DMS 273 (cell line): ENCODE data around the gene RNF169.

Experiments used
- DNase-seq: peaks from one replicate; lab custom pipeline; 2025; ENCODE audit not compliant: unreplicated experiment; lab: John Stamatoyannopoulos, UW

Gene RNF169

DNA sequence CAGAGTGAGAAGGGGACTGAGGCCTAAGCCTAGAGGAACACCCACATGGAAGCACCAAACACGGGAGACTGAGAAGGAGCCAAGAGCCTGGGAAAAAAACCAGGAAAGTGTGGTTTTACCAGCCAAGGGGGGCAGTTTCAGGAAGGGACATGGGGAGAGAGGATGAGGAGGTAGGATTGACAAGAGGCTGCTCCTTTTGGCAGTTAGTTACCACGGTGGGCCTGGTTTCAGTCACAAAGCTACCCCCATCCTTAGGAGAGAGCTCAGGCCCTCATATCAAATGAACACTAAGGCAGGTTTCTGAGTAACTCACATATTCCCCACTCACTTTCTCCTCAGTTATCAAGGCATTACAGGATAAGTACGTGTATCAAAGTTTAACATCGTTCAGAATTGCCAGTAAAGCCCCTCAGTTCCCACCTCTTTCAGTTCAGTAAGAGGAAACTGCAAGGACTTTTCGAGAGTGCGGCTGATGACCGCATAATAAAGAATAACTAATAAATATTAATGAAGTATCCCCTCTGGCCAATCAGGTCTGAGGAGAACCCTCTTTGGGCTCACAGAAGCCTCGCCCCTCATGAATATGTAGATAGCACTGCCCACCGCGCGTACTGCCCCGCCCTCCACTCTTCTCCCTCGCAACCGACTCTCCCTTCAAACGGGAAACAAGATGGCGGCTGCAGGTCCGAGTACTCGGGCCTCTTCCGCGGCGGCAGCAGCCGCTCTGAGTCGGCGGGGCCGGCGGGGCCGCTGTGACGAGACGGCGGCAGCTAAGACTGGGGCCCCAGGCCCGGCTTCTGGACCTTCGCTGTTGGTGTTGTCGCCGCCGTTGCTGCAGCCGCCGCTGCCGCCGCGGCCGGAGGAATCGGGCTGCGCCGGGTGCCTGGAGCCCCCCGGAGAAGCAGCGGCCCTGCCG lies at the start of gene RNF169:
Gene RNF169, plus strand, starts transcription at position 639 of the 916 bp plus-strand sequence. Its CDS starts 32 bp downstream, at position 671.
- DNase-seq: peak; percentile 97

GRCh38 chr11:74699615-74700396 lies 48.8 kb upstream of the RNF169 start:
- no peak for DNase-seq

- no peak for DNase-seq
Measured at GRCh38 chr11:74701351-74701750, 47.3 kb upstream of the RNF169 start.

- peak; percentile 78 for DNase-seq
Measured at GRCh38 chr11:74702383-74703007, 46.2 kb upstream of the RNF169 start.

GRCh38 chr11:74703211-74703610 lies 45.4 kb upstream of the RNF169 start:
- no peak for DNase-seq

- DNase-seq: no peak
Measured at GRCh38 chr11:74707182-74707581, 41.5 kb upstream of the RNF169 start.

GRCh38 chr11:74707602-74708510 lies 40.8 kb upstream of the RNF169 start:
- DNase-seq: no peak

DNA sequence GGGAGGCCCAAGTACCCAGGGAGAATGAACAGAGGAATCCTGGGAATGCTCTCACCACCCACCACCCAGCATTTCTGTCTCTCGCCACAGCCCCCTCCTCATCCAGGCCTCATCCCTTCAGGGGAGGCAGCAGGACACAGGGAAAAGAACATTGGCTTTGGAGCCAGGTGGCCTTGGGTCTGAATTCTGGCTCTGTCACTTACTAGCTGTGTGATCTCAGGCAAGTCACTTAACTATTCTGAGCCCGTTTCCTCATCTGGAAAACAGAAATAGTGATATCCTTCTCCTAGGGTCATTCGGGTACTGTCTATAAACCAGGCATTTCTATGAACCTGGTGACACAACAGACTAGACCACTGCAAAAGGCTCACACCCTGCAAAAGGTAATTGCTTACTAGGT lies 39.5 kb upstream of the RNF169 start:
- DNase-seq: no peak

DNA sequence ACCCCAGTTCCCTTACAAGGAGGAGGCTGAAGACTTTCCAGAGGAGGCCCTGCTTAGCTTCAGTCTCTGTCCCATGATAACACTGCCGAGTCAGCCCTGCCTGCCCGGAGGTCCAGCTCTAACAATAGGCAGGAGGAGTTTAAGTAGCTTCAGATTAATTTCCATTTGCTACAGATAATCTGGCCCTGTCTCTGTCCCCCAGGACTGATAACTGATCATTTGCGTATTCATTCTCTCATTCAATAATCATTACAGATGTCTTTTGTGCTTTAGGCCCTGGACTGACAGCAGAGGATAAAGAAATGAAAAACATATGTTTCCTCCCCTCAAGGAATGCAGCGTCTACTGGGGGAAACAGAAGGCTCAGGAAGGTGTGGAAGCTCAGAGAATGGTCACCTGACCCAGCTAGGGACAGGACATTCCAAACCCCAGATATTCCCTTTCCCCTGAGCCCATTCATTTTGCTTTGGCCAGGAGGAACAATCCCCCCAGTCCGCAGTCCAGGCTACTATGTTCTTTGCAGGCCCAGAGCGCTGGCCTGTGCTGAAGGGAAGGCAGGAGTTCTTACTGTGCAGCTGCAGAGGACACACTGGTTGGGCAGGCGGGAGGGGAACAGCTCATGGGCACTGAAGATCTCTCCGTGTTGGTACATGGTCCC lies 38.2 kb upstream of the RNF169 start:
- no peak for DNase-seq

DNA sequence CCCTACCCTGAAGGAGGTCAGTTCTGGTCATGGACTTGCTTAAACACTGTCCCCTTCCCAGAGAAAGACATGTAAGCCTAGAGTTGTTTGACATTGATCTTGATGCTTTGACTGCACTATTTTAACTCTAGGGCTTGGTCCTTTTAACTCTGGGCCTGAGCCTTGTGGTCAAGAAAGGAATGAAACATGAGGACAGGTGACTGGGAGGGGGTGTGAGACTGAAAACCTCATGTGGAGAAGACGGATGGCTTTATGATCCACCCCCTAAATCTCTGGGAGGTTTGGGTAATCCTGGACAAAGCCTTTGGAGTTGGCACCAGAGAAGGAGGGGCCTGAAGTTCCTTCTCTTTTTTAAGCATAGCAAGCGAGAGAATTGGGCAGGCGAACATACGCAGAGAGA lies 35.0 kb upstream of the RNF169 start:
- DNase-seq: no peak

DNA sequence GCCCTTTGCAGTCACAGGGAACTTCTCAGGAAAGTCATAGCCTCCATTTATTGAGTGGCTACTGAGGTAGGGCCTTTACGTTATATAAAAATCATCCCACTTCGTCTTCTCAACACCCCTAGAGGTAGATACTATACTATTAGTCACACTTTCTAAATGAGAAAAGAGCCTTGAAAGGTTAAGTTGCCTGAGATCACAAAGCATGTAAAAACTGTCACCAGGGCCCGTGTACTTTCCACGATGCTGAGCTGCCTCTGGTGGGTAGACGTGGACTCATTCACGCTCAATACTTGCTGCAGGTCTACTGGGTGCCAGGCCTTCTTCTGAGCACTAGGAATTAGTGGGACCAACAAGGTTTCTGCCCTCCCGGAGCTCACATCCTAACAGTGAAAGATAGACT lies 33.7 kb upstream of the RNF169 start:
- DNase-seq: no peak

GRCh38 chr11:74717221-74717969 lies 31.3 kb upstream of the RNF169 start:
- no peak for DNase-seq

DNA sequence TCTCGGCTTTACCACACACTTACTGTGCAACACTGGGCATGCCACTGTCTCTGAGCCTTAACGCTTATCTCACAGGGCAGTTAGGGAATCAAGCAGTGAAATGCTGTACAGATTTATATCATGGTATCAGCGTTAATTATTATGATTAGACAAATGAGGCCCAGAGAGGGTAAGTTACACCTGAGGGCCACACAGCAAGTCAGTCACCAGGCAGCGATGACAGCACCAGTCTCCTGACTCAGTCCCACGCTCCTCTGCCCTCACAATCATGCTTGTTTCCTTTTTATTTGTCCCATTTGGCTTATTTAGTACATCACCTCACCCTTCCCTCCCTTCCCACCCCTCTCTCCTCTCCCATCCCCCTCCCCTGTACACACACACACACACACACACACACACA lies 29.6 kb upstream of the RNF169 start:
- DNase-seq: no peak

GRCh38 chr11:74720596-74721478 lies 27.8 kb upstream of the RNF169 start:
- DNase-seq: no peak

DNA sequence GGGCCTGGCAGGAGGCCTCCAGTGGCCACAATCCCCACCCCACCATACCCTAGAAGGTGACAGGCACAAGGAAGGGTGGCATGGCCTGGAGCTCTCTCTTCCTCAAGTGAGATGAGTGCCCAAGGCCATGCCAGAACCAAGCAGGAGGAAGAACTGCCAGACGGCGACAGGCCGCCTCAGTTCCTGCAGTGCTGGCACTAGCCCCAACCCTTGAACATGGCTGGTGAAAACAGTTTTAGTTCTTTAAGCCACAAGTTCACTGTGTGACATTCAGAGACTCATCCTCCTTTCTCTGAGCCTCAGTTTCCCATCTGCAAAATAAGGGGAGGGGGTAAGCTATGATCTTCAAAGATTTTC lies 27.2 kb upstream of the RNF169 start:
- DNase-seq: no peak

- no peak for DNase-seq
Measured at GRCh38 chr11:74723511-74723910, 25.1 kb upstream of the RNF169 start.

DNA sequence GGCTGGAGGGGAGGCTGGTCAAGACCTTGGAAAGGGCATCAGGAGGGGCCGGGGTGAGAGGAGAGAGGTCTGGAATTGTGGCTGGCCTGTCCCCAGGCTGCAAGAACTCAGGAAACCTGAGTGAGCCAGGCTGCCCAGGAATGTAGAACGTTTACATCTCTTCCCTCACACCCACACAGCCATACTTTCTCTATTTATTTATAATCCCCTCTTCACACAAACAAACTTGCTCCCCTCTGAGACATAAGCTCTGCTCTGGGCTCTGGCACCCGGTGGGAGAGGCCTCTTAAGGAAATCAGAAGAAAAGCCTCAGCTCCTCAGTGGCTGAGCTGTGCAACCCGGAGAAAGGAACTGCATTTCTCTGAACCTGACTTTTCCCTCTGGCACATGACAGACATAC lies 22.9 kb upstream of the RNF169 start:
- no peak for DNase-seq

GRCh38 chr11:74726547-74727182 lies 22.0 kb upstream of the RNF169 start:
- DNase-seq: peak; percentile 84
